ENCODE data around the gene DAPK1.

DNA sequence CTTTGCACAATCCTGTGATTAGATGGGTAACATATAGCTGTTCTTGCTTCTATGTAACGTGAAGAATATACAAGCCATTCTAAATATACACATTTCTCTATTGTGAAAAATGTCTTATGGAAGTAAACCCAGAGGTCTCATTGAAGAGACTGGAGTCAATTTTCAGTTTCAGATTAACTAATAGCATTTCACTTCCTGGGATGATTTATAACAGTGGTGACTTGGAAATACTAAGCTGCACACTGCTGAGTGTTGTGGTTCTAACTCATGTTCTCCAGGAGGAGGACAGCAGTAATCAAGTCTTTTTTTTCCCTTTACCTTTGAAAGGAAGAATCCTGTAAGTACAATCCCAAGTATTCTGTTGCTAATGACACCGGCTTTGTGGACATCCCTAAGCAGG is 231.6 kb downstream of the DAPK1 start:
- TF ChIP-seq, protein P1, sequence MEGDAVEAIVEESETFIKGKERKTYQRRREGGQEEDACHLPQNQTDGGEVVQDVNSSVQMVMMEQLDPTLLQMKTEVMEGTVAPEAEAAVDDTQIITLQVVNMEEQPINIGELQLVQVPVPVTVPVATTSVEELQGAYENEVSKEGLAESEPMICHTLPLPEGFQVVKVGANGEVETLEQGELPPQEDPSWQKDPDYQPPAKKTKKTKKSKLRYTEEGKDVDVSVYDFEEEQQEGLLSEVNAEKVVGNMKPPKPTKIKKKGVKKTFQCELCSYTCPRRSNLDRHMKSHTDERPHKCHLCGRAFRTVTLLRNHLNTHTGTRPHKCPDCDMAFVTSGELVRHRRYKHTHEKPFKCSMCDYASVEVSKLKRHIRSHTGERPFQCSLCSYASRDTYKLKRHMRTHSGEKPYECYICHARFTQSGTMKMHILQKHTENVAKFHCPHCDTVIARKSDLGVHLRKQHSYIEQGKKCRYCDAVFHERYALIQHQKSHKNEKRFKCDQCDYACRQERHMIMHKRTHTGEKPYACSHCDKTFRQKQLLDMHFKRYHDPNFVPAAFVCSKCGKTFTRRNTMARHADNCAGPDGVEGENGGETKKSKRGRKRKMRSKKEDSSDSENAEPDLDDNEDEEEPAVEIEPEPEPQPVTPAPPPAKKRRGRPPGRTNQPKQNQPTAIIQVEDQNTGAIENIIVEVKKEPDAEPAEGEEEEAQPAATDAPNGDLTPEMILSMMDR (IDR thresholded peaks at IDR 0.05): no peak
- TF ChIP-seq EZH2 (IDR thresholded peaks at IDR 0.05; ENCODE audit: borderline replicate concordance, insufficient read depth, low read depth, low read length, poor library complexity, severe bottlenecking): no peak
